Central memory CD4-positive, alpha-beta T cell (primary cell): ENCODE data around the gene ATP8B3.
"Not testable (repeated sequence)": the region's sequence is repeated elsewhere in the genome, so short reads cannot be mapped to it uniquely, and the experiment has no call there.

Experiments
- DNase-seq: peaks from one replicate; pipeline ENCODE4 v3.0.0; 2022

ATP8B3 gene

GRCh38 chr19:1814391-1814790, 2.3 kb upstream of the ATP8B3 start:
- no peak for DNase-seq

DNA sequence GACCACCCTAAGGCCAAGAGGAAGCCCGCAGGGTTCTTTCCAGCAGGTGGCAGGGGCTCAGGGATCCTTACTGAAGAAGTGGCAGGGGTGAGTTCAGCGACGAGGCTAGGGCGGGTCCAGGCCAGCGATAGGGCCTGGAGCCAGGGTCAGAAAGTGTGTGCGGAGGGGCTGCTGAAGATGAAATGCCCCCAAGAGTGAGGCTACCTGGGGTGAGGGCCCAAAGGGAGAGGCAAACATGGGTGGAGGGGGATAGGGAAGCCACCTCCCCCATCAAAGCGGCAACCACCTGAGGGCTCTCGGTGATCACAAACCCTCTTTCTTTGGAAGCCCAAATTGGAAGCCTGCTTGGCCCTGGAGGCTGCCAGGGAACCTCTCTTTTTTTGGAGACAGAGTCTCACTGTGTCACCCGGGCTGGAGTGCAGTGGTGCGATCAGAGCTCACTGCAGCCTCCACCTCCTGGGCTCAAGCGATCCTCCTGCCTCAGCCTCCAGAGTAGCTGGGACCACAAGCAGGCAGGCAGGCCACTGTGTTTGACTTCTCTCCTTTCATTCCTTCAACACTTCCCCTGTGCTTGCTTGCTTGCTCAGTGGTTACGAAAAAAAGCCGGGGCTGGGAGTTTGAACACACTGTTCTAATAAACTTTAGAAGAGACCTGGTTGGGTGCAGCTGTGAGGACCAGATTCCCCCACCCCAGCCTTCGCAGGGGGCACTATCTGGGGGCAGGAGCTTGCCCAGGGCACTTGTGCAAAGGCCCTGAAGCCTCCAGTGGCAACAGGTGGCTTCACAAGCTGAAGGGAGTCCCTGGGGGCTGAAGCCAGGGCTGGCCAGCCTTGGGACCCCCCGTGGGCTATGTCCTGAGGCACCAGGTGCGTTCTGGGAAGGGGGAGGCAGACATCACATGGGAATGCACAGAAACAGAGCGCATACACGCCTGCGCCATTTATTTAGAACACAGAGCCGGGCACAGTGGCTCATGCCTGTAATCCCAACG, 1.4 kb upstream of the ATP8B3 start:
- no peak for DNase-seq

DNA sequence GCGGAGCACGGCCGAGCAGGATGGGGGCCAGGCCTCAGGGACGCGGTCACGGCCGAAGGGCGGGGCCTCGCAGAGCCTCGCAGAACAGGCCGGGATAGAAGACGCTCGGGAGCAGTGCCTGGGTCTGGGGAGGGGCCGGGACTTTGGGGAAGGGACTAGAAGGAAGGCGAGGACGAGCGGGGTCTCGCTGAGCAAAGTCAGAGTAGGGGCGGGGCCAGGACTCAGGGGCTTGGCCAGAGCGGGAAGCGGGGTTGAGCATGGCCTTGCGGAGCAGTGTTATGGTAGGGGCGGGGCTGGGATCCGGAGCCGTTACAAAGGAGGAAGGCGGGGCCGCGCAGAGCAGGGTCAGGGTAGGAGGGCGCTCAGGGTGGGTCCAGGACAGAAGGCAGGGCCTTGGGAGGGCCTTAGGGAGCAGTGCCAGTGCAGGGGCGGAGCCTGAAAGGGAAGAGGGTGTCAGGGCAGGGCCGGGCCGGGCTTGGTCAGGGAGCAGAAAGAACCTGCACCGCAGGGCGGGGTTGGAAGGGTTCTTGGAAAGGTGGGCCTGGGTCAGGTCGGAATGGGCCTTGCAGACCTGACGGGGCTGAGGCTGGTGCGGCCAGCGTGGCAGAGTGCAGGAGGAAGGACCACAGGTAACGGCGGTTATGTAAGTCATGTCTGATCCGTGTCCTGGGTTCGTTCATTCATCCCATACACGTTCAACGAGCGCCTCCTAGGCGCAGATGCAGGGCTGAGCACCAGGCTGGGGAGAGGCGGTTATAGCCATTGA, 533 bp upstream of the ATP8B3 start:
- DNase-seq, result peak; percentile 80

- peak; percentile 17 for DNase-seq
Measured at GRCh38 chr19:1811472-1811894, 593 bp downstream of the ATP8B3 start.

DNA sequence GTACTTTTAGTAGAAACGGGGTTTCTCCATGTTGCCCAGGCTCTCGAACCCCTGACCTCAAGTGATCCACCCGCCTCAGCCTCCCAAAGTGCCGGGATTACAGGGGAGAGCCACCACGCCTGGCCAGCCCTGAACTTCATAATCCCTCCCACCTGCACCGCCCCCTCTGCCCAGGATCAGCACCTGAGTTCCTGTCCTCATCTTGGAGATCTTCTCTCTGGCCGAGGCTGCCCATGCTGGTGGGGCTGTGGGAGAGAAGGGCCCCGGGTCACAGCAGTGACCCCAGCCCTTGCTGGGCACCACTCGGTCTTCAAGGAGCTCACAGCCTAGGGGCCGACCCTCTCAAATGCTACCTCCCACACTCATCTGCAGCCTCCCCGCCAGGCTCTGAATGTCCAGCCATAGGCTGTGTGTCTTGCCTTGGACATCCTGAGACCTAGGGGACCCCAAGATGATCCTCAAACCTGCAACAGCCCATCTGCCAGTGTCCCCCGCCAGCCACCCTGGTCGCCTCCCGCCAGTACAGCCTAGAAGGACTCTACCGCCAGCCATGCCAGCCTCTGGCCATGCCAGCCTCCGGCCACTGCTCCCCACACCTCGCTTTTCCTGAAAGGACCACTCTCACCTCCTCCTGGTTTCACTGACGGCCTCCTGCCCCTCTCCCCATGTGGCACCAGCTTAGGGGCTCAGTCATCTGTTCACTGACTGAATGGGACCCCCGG, 1.5 kb downstream of the ATP8B3 start:
- DNase-seq, result no peak

- no peak for DNase-seq
Measured at GRCh38 chr19:1809678-1810077, 2.4 kb downstream of the ATP8B3 start.

DNA sequence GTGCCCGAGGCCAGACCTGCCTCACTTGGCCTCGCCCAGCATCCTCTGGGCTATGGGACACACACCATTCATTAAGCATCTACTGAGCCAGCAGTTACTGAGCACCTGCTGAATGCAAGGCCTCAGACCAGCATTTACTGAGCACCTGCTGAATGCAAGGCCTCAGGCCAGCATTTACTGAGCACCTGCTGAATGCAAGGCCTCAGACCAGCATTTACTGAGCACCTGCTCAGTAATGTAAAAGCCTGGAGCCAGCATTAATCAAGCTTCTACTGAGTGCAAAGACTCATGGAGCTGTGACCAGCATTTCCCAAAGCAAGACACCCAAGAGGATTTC, 3.7 kb downstream of the ATP8B3 start:
- DNase-seq, result no peak

- DNase-seq, result no peak
Measured at GRCh38 chr19:1807695-1808394, 4.2 kb downstream of the ATP8B3 start.

- no peak for DNase-seq
Measured at GRCh38 chr19:1807030-1807694, 4.9 kb downstream of the ATP8B3 start.

GRCh38 chr19:1806184-1807029, 5.7 kb downstream of the ATP8B3 start:
- no peak for DNase-seq

- DNase-seq, result no peak
Measured at GRCh38 chr19:1805401-1806183, 6.5 kb downstream of the ATP8B3 start.

- no peak for DNase-seq
Measured at GRCh38 chr19:1804858-1805257, 7.2 kb downstream of the ATP8B3 start.

- no peak for DNase-seq
Measured at GRCh38 chr19:1799695-1800342, 12.3 kb downstream of the ATP8B3 start.

- not testable (repeated sequence) for DNase-seq
Measured at GRCh38 chr19:1797313-1797712, 14.8 kb downstream of the ATP8B3 start.

DNA sequence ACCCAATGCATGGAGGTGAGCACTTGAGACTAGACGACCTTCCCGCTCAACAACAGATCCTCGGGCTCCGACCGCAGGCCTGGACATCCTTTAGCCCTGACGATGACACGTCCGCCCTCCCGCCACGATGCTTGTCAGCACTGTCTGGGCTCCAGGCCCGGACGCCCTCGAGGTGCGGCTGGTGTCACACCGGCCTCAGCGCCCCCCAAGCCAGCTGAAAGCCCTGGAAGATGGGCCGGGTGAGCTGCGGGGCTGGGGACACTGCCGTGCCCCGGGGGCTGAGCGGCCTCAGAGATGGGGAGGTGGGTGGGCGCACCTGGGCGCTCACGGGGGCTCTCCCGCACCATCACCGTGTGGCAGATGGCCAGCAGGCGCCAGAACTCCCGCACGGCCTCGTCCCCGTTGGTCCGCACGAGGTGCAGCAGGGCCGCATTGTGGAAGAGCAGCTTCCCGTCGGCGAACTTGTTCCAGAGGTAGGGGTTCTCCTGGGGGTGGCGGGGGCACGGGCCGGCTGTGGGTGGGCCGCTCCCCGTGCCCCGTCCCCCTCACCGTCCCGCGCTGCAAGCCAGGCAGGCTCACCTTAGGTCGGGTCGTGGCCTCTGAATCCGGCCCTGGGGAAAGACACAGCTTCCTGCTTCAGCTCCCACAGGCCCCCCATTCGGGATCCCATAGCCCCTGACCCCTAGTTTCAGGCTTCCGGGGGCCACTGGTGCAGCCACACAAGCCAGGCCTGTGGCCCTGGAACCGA, 15.5 kb downstream of the ATP8B3 start:
- DNase-seq, result no peak

DNA sequence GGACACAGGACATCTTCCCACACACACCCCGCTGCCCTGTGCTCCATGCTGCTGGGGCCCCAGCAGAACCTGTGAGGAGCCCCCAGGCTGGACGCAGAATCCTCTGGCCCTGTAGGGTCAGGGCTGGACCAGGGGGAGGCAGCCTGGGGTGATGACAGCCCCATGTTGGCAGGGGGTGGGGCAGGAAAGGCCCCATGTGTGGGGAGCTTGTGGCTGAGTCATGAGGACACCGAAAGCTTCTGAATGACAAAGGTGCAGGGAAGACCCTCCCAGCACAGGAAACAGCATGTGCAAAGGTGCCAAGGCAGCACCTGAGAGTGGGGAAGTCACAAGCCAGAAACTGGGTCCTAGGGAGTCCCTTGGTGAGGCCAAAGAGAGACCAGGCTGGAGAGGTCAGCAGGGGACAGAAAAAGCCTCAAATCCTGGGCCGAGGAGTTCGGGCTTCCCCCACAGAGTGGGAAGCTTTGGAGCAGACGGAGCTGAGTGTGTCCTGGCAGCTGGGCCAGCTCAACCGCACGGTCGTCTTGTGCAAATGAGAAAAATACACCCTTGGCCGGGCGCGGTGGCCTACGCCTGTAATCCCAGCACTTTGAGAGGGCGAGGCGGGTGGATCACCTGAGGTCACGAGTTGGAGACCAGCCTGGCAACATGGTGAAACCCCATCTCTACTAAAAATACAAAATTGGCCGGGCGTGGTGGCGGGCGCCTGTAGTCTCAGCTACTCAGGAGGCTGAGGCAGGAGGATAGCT, 17.5 kb downstream of the ATP8B3 start:
- DNase-seq, result no peak

- DNase-seq, result no peak
Measured at GRCh38 chr19:1791879-1792278, 20.2 kb downstream of the ATP8B3 start.
